Endodermal cell (in vitro differentiated cells): ENCODE data around the gene ABL1. TPM values are rescaled to one million over a fixed set of nuclear protein-coding genes. Genes with fewer than 3 reads are reported as not detected.

Source experiments
- DNase-seq: peaks from one replicate; pipeline ENCODE4 v3.0.0-alpha.2; 2017
- H3K27ac ChIP-seq: 2 replicates; pipeline ENCODE4 v1.5.1; 2013; ENCODE audit warnings: mild to moderate bottlenecking, low read depth, low read length, moderate library complexity
- H3K27me3 ChIP-seq: 2 replicates; pipeline ENCODE4 v1.6.1; 2013; ENCODE audit warnings: mild to moderate bottlenecking, low read length, moderate library complexity; ENCODE audit not compliant: insufficient read depth, control insufficient read depth, poor library complexity, severe bottlenecking
- H3K36me3 ChIP-seq: 2 replicates; pipeline ENCODE4 v1.7.0; 2013; ENCODE audit warnings: mild to moderate bottlenecking, low read length, moderate library complexity; ENCODE audit not compliant: control insufficient read depth, insufficient read depth
- H3K4me1 ChIP-seq: one replicate; pipeline ENCODE4 v1.7.0; 2013; ENCODE audit warnings: low read length; ENCODE audit not compliant: control insufficient read depth, insufficient read depth
- H3K4me3 ChIP-seq: 2 replicates; pipeline ENCODE4 v1.5.1; 2013; ENCODE audit warnings: mild to moderate bottlenecking, low read length, moderate library complexity
- H3K9ac ChIP-seq: 2 replicates; pipeline ENCODE4 v1.6.1; 2013; ENCODE audit warnings: mild to moderate bottlenecking, low read length, moderate library complexity; ENCODE audit not compliant: poor library complexity, severe bottlenecking; ENCODE audit errors: extremely low read depth
- H3K9me3 ChIP-seq: 2 replicates; pipeline ENCODE4 v1.6.1; 2013; ENCODE audit warnings: mild to moderate bottlenecking, low read length, moderate library complexity; ENCODE audit not compliant: control insufficient read depth
- H3K27ac Mint-ChIP-seq: 2 replicates; pipeline ENCODE4 v1.8.0; 2020; ENCODE audit warnings: mixed read lengths
- H3K27me3 Mint-ChIP-seq: 2 replicates; pipeline ENCODE4 v1.8.0; 2021; ENCODE audit warnings: mild to moderate bottlenecking, mixed read lengths; ENCODE audit not compliant: insufficient read depth
- H3K36me3 Mint-ChIP-seq: 2 replicates; pipeline ENCODE4 v1.8.0; 2020; ENCODE audit warnings: low read depth, mixed read lengths
- H3K4me1 Mint-ChIP-seq: 2 replicates; pipeline ENCODE4 v1.8.0; 2020; ENCODE audit warnings: mixed read lengths
- H3K4me3 Mint-ChIP-seq: 2 replicates; pipeline ENCODE4 v1.8.0; 2020; ENCODE audit warnings: mild to moderate bottlenecking, moderate library complexity, mixed read lengths
- H3K9me3 Mint-ChIP-seq: 2 replicates; pipeline ENCODE4 v1.8.0; 2020; ENCODE audit warnings: mild to moderate bottlenecking, mixed read lengths
- CTCF ChIP-seq: fragments of 200-600 bp; sonication (generic); conservative IDR thresholded peaks from 2 replicates; pipeline ENCODE4 v1.5.0; 2021; ENCODE audit warnings: antibody characterized with exemption, mild to moderate bottlenecking
- WGBS, 2 experiments: methylation state at CpG; one replicate each; pipeline versions ENCODE4 v1.1.5 to v1.1.7; 2013; ENCODE audit warnings: missing lambda C conversion rate in 2 of 2, mixed read lengths in 1 of 2; ENCODE audit not compliant: insufficient coverage in 1 of 2, insufficient read length in 1 of 2; 5-methylcytosine and 5-hydroxymethylcytosine counted together
- total RNA-seq, 2 donors: library from RNA; stranded (reverse); fragmentation: NEBNext Ultra II Directional in 1 of 2; extraction: Animal tissue kit (Norgen Biotek cat#: 25700) in 1 of 2; gene quantifications; 2 replicates in 1 of 2; 3 replicates in 1 of 2; pipeline ENCODE4 v1.2.1, GENCODE V29; 2021

The ABL1 gene
- total RNA-seq, 2 donors from 2014 or later: 78.8 to 94.1 TPM

GRCh38 chr9:130905902-130906734 is 71.1 kb downstream of the ABL1 start:
- H3K27ac Mint-ChIP-seq: no peak overlapping the region
- no peaks in the 10 kb centered on the region for H3K4me1 Mint-ChIP-seq
- no peaks in the 10 kb centered on the region for H3K27me3 Mint-ChIP-seq
- no peak overlapping the region for H3K27ac ChIP-seq
- no peaks in the 10 kb centered on the region for H3K27me3 ChIP-seq
- no peak for TF ChIP-seq CTCF
- no peak for DNase-seq
- no peak overlapping the region for H3K4me3 ChIP-seq
- H3K36me3 ChIP-seq: no peaks in the 10 kb centered on the region
- H3K36me3 Mint-ChIP-seq: no peaks in the 10 kb centered on the region
- H3K4me1 ChIP-seq: no peaks in the 10 kb centered on the region
- H3K4me3 Mint-ChIP-seq: no peak overlapping the region
- no peak overlapping the region for H3K9ac ChIP-seq
- H3K9me3 Mint-ChIP-seq: peaks cover 6% of the 10 kb centered on the region
- no peaks in the 10 kb centered on the region for H3K9me3 ChIP-seq
- WGBS, 2 experiments: 90 to 93% methylated on average over 11 to 24 of the region's 24 CpGs

GRCh38 chr9:130906735-130907416 is 71.8 kb downstream of the ABL1 start:
- Histone ChIP-seq H3K9me3 (no peaks in the 10 kb centered on the region), H3K27ac (no peak overlapping the region), H3K27me3 (no peaks in the 10 kb centered on the region), H3K9ac (no peak overlapping the region), H3K4me1 (no peaks in the 10 kb centered on the region), H3K36me3 (no peaks in the 10 kb centered on the region), H3K4me3 (no peak overlapping the region)
- H3K4me3 Mint-ChIP-seq: no peak overlapping the region
- no peak overlapping the region for H3K27ac Mint-ChIP-seq
- WGBS, 2 experiments: 86 to 94% methylated on average over 12 to 21 of the region's 21 CpGs
- H3K36me3 Mint-ChIP-seq: no peaks in the 10 kb centered on the region
- TF ChIP-seq CTCF: no peak
- no peak for DNase-seq
- no peaks in the 10 kb centered on the region for H3K4me1 Mint-ChIP-seq
- H3K27me3 Mint-ChIP-seq: no peaks in the 10 kb centered on the region
- peaks cover 6% of the 10 kb centered on the region for H3K9me3 Mint-ChIP-seq

- WGBS, 2 experiments: 75 to 87% methylated on average over 12 to 22 of the region's 22 CpGs
- no peaks in the 10 kb centered on the region for H3K9me3 ChIP-seq
- DNase-seq: no peak
- no peaks in the 10 kb centered on the region for H3K27me3 ChIP-seq
- no peak overlapping the region for H3K4me3 ChIP-seq
- Mint-ChIP-seq H3K4me3 (no peak overlapping the region), H3K9me3 (peaks cover 6% of the 10 kb centered on the region), H3K27ac (no peak overlapping the region), H3K4me1 (no peaks in the 10 kb centered on the region), H3K27me3 (no peaks in the 10 kb centered on the region), H3K36me3 (no peaks in the 10 kb centered on the region)
- no peak for TF ChIP-seq CTCF
- H3K36me3 ChIP-seq: no peaks in the 10 kb centered on the region
- H3K9ac ChIP-seq: no peak overlapping the region
- H3K27ac ChIP-seq: no peak overlapping the region
- H3K4me1 ChIP-seq: no peaks in the 10 kb centered on the region
These were observed 73.3 kb downstream of the ABL1 start for GRCh38 chr9:130908146-130908877.
